OCI-LY3 (cell line): Measurements from ENCODE around the gene CRYBA2.

ENCODE experiments used
- EZH2phosphoT487 ChIP-seq: fragments of 200-600 bp; shearing (Covaris generic); IDR thresholded peaks from 2 replicates; pipeline ENCODE4 v1.6.1; 2018; ENCODE audit warnings: antibody characterized with exemption, mixed run types, low read depth
- TF ChIP-seq, protein P1 (sequence below): fragments of 200-600, 300-600 bp; sonication (generic); IDR thresholded peaks from 2 replicates; pipeline ENCODE4 v1.5.1; 2014; ENCODE audit warnings: antibody characterized with exemption, low read length, low read depth

DNA sequence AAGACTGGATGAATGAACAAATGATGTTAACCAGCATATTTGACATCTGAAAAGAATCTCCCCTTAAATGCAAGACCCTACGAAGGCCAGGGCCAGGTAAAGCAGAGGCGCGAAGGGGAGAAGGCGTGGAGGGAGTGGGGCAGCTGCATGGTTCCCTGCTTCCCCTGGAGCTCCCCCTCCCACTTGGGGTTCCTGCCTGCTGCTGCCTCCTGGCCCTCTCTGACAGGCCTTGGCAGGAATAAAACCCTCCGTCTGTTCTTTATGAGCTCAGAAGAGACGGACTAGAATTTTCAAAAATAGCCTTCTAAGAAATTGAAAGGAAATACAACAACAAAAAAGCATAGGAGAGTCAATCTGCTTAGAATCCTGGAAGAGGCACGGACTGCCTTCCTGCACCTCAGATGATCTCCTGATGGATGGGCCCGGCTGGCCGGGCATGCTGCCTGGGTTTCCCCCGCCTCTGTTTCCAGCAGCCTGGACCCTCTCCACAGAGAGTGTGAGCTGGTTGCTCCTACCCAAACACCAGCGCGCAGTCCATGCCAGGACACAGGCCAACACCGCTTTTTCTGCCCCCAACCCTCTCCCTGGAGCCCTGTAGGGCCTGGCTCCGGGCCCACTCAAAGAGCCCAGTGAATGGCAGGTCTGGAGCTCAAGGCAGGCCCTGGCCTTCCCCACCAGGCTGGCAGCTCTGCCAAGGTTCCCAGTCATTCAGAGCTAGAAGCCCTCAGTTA, 24.1 kb upstream of the CRYBA2 start:
- TF ChIP-seq, protein P1, sequence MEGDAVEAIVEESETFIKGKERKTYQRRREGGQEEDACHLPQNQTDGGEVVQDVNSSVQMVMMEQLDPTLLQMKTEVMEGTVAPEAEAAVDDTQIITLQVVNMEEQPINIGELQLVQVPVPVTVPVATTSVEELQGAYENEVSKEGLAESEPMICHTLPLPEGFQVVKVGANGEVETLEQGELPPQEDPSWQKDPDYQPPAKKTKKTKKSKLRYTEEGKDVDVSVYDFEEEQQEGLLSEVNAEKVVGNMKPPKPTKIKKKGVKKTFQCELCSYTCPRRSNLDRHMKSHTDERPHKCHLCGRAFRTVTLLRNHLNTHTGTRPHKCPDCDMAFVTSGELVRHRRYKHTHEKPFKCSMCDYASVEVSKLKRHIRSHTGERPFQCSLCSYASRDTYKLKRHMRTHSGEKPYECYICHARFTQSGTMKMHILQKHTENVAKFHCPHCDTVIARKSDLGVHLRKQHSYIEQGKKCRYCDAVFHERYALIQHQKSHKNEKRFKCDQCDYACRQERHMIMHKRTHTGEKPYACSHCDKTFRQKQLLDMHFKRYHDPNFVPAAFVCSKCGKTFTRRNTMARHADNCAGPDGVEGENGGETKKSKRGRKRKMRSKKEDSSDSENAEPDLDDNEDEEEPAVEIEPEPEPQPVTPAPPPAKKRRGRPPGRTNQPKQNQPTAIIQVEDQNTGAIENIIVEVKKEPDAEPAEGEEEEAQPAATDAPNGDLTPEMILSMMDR, result no peak
- no peak for TF ChIP-seq EZH2phosphoT487
